ENCODE results near the gene NCS1. TPM values are rescaled to one million over a fixed set of nuclear protein-coding genes. Genes with fewer than 3 reads are reported as not detected.

The NCS1 gene
- total RNA-seq, 1 donor from 2014 or later, result 20.1 TPM

GRCh38 chr9:130264414-130265350 is 92.5 kb downstream of the NCS1 start:
- no peak overlapping the region for H3K27ac Mint-ChIP-seq (ENCODE audit: unreplicated experiment)
- H3K4me3 Mint-ChIP-seq (ENCODE audit: unreplicated experiment), result peak overlapping the region; percentile 84
- DNase-seq (ENCODE audit: low spot score), result no peak
- no peaks in the 10 kb centered on the region for H3K36me3 Mint-ChIP-seq (ENCODE audit: low read depth, unreplicated experiment)
- no peak for TF ChIP-seq CTCF (IDR thresholded peaks at IDR 0.05; ENCODE audit: unreplicated experiment)
- peaks cover 37% of the 10 kb centered on the region for H3K4me1 Mint-ChIP-seq (ENCODE audit: unreplicated experiment)
- no peaks in the 10 kb centered on the region for H3K9me3 Mint-ChIP-seq (ENCODE audit: unreplicated experiment)
- peaks cover 20% of the 10 kb centered on the region for H3K27me3 Mint-ChIP-seq (ENCODE audit: unreplicated experiment)

- peak; percentile 64 for DNase-seq (ENCODE audit: low spot score)
- H3K27ac Mint-ChIP-seq (ENCODE audit: unreplicated experiment), result no peak within 1 kb of the TSS
- H3K36me3 Mint-ChIP-seq (ENCODE audit: low read depth, unreplicated experiment), result no peaks in the 10 kb centered on the region
- no peak for TF ChIP-seq CTCF (IDR thresholded peaks at IDR 0.05; ENCODE audit: unreplicated experiment)
- peaks cover 43% of the 10 kb centered on the region for H3K4me1 Mint-ChIP-seq (ENCODE audit: unreplicated experiment)
- no peaks in the 10 kb centered on the region for H3K9me3 Mint-ChIP-seq (ENCODE audit: unreplicated experiment)
- peaks cover 20% of the 10 kb centered on the region for H3K27me3 Mint-ChIP-seq (ENCODE audit: unreplicated experiment)
- H3K4me3 Mint-ChIP-seq (ENCODE audit: unreplicated experiment), result peak within 1 kb of the TSS; percentile 90
Measured at GRCh38 chr9:130265431-130266235, 93.4 kb downstream of the NCS1 start, which contains the start of gene HMCN2. TSS of gene HMCN2 (plus strand) at chr9:130265760. CDS start at chr9:130265879, 119 bp downstream.

GRCh38 chr9:130266236-130267098 is 94.3 kb downstream of the NCS1 start:
- Mint-ChIP-seq H3K9me3 (ENCODE audit: unreplicated experiment) (no peaks in the 10 kb centered on the region), H3K4me1 (ENCODE audit: unreplicated experiment) (peaks cover 51% of the 10 kb centered on the region), H3K4me3 (ENCODE audit: unreplicated experiment) (peak overlapping the region; percentile 90), H3K27me3 (ENCODE audit: unreplicated experiment) (peaks cover 20% of the 10 kb centered on the region), H3K27ac (ENCODE audit: unreplicated experiment) (no peak overlapping the region), H3K36me3 (ENCODE audit: low read depth, unreplicated experiment) (no peaks in the 10 kb centered on the region)
- no peak for DNase-seq (ENCODE audit: low spot score)
- TF ChIP-seq CTCF (IDR thresholded peaks at IDR 0.05; ENCODE audit: unreplicated experiment), result no peak

GRCh38 chr9:130267930-130268329 is 95.7 kb downstream of the NCS1 start:
- H3K4me3 Mint-ChIP-seq (ENCODE audit: unreplicated experiment), result peak overlapping the region; percentile 11
- TF ChIP-seq CTCF (IDR thresholded peaks at IDR 0.05; ENCODE audit: unreplicated experiment), result no peak
- H3K9me3 Mint-ChIP-seq (ENCODE audit: unreplicated experiment), result no peaks in the 10 kb centered on the region
- no peak for DNase-seq (ENCODE audit: low spot score)
- no peak overlapping the region for H3K27ac Mint-ChIP-seq (ENCODE audit: unreplicated experiment)
- H3K36me3 Mint-ChIP-seq (ENCODE audit: low read depth, unreplicated experiment), result no peaks in the 10 kb centered on the region
- H3K4me1 Mint-ChIP-seq (ENCODE audit: unreplicated experiment), result peaks cover 64% of the 10 kb centered on the region
- peaks cover 18% of the 10 kb centered on the region for H3K27me3 Mint-ChIP-seq (ENCODE audit: unreplicated experiment)

All from endothelial cell (in vitro differentiated cells).